Body of pancreas (tissue), 4 donors: ENCODE measurements around the gene ADA. TPM values are rescaled to one million over a fixed set of nuclear protein-coding genes. Genes with fewer than 3 reads are reported as not detected.
A peak's percentile ranks its signal among the peaks of the same experiment; 100 is the strongest.

Experiments used
- ATAC-seq: fragments of 150-250 bp; one replicate; pipeline ENCODE4 v1.9.1; 2016
- DNase-seq, 4 donors: peaks; one replicate each; pipeline ENCODE4 v3.0.0-alpha.2; 2019
- H3K27ac ChIP-seq, 4 donors: fragments of 200-600 bp; sonication (generic); 1 replicate in 3 of 4; 2 replicates in 1 of 4; pipeline versions ENCODE4 v1.5.1 to v1.6.1; 2016 to 2019; ENCODE audit warnings: mild to moderate bottlenecking in 1 of 4, mixed read lengths in 1 of 4, moderate library complexity in 1 of 4
- H3K27me3 ChIP-seq, 2 donors: fragments of 200-600 bp; sonication (generic); one replicate each; pipeline ENCODE4 v1.6.0; 2016; ENCODE audit warnings: mild to moderate bottlenecking in 1 of 2
- H3K36me3 ChIP-seq, 2 donors: fragments of 200-600 bp; sonication (generic); replicated peaks in 1 of 2; 2 replicates each; pipeline ENCODE4 v1.5.1; 2016; ENCODE audit warnings: low read depth in 2 of 2; ENCODE audit not compliant: insufficient read depth in 1 of 2
- H3K4me1 ChIP-seq: fragments of 200-600 bp; sonication (generic); one replicate; pipeline ENCODE4 v1.6.0; 2016
- H3K4me3 ChIP-seq, 2 donors: fragments of 200-600 bp; sonication (generic); 1 replicate in 1 of 2; 2 replicates in 1 of 2; pipeline ENCODE4 v1.5.1; 2016 to 2019
- H3K9me3 ChIP-seq, 3 donors: fragments of 200-600 bp; sonication (generic); 1 replicate in 2 of 3; 2 replicates in 1 of 3; pipeline ENCODE4 v1.5.1; 2016
- CTCF ChIP-seq, 7 experiments: fragments of 450-650 bp in 4 of 7; fragments of 200-600 bp in 3 of 7; sonication (generic) in 3 of 7; IDR thresholded peaks; one replicate each; pipeline ENCODE4 v1.5.1; 2016 to 2019; ENCODE audit warnings: antibody characterized with exemption in 7 of 7
- POLR2A ChIP-seq, 3 donors: fragments of 450-650 bp; IDR thresholded peaks; one replicate each; pipeline ENCODE4 v1.6.1; 2016; ENCODE audit warnings: antibody characterized with exemption in 3 of 3, mild to moderate bottlenecking in 2 of 3
- WGBS, 2 donors: methylation state at CpG; one replicate each; pipeline ENCODE4 v1.1.5; 2017; 5-methylcytosine and 5-hydroxymethylcytosine counted together
- intact Hi-C: fragments of 100-400 bp; cut with DNase I; formaldehyde crosslinking; loops from one replicate; pipeline ENCODE4 v1.15.1; 2023
- total RNA-seq, 2 donors: library from RNA; depleted of rRNA; stranded (reverse); fragments of >200 nt; gene quantifications; one replicate each; pipeline ENCODE4 v1.1.0, GENCODE V29; 2016

The ADA gene
- total RNA-seq, 2 donors from 2014 or later = 3.3 to 7.8 TPM

- ATAC-seq = no peak
Measured at GRCh38 chr20:44691424-44692423, 40.2 kb upstream of the ADA start.

GRCh38 chr20:44690781-44691423 lies 39.4 kb upstream of the ADA start:
- H3K4me1 ChIP-seq = no peaks in the 10 kb centered on the region
- H3K4me3 ChIP-seq = no peak overlapping the region
- intact Hi-C loops = no loop called here
- ATAC-seq (no peak), DNase-seq (peak in 1 of 4 donors; percentile 35)
- H3K9me3 ChIP-seq = no peaks in the 10 kb centered on the region
- no peak overlapping the region for H3K27ac ChIP-seq
- WGBS, 2 donors = 76 to 81% methylated on average over 6 to 9 of the region's 9 CpGs
- H3K27me3 ChIP-seq = no peaks in the 10 kb centered on the region
- H3K36me3 ChIP-seq = no peaks in the 10 kb centered on the region
- TF ChIP-seq POLR2A (IDR thresholded peaks at IDR 0.05) = no peak
- TF ChIP-seq CTCF (IDR thresholded peaks at IDR 0.05) = no peak

More at GRCh38 chr20:44691424-44692423, 40.2 kb upstream of the ADA start:
- intact Hi-C loops = no loop called here
- Histone ChIP-seq H3K4me1 (no peaks in the 10 kb centered on the region), H3K9me3 (no peaks in the 10 kb centered on the region), H3K36me3 (no peaks in the 10 kb centered on the region), H3K27me3 (no peaks in the 10 kb centered on the region), H3K4me3 (no peak overlapping the region), H3K27ac (no peak overlapping the region)
- DNase-seq = no peak
- TF ChIP-seq POLR2A (IDR thresholded peaks at IDR 0.05) = no peak
- no peak for TF ChIP-seq CTCF (IDR thresholded peaks at IDR 0.05)
- WGBS, 2 donors = 79 to 80% methylated on average over 7 of the region's 7 CpGs

- no peak for DNase-seq
- Histone ChIP-seq H3K9me3 (no peaks in the 10 kb centered on the region), H3K4me1 (peaks cover 6% of the 10 kb centered on the region), H3K36me3 (no peaks in the 10 kb centered on the region), H3K27me3 (no peaks in the 10 kb centered on the region), H3K4me3 (no peak overlapping the region), H3K27ac (no peak overlapping the region)
- TF ChIP-seq POLR2A (IDR thresholded peaks at IDR 0.05) (no peak), CTCF (IDR thresholded peaks at IDR 0.05) (no peak)
- no peak for ATAC-seq
- intact Hi-C loops = loop anchor here (10.0 kb wide), 1 partner anchor 45 kb away; no protein-coding TSS in a partner anchor
- WGBS, 2 donors = 65% methylated on average over 3 of the region's 3 CpGs; no CpG with 5 or more reads in 1 of the 2 donors
Measured at GRCh38 chr20:44689809-44690208, 38.3 kb upstream of the ADA start.

GRCh38 chr20:44688053-44688625 lies 36.6 kb upstream of the ADA start:
- H3K9me3 ChIP-seq = no peaks in the 10 kb centered on the region
- no peak overlapping the region for H3K4me3 ChIP-seq
- intact Hi-C loops = loop anchor here (10.0 kb wide), 1 partner anchor 47 kb away; no protein-coding TSS in a partner anchor
- H3K36me3 ChIP-seq = no peaks in the 10 kb centered on the region
- WGBS, 2 donors = 35 to 41% methylated on average over 7 of the region's 7 CpGs
- H3K27ac ChIP-seq = no peak overlapping the region
- TF ChIP-seq POLR2A (IDR thresholded peaks at IDR 0.05) (no peak), CTCF (IDR thresholded peaks at IDR 0.05) (no peak)
- ATAC-seq (no peak), DNase-seq (no peak)
- H3K4me1 ChIP-seq = peaks cover 6% of the 10 kb centered on the region
- no peaks in the 10 kb centered on the region for H3K27me3 ChIP-seq
